Thyroid gland (tissue), 4 donors: ENCODE results near the gene PKIG.

Experiments
- CTCF ChIP-seq, 6 experiments: fragments of 200-600 bp in 3 of 6; fragments of 450-650 bp in 3 of 6; sonication (generic) in 3 of 6; IDR thresholded peaks; one replicate each; pipeline ENCODE4 v1.5.1; 2016 to 2019; ENCODE audit warnings: antibody characterized with exemption in 6 of 6, mild to moderate bottlenecking in 2 of 6, inconsistent platforms in 1 of 6, moderate library complexity in 1 of 6
- POLR2A ChIP-seq, 2 donors: fragments of 450-650 bp; IDR thresholded peaks; one replicate each; pipeline ENCODE4 v1.6.1; 2017; ENCODE audit warnings: antibody characterized with exemption in 2 of 2, mild to moderate bottlenecking in 2 of 2, moderate library complexity in 1 of 2

- TF ChIP-seq POLR2A (IDR thresholded peaks at IDR 0.05) (no peak), CTCF (IDR thresholded peaks at IDR 0.05) (no peak)
Measured at GRCh38 chr20:44615169-44615791, 32.9 kb downstream of the PKIG start.
